HG03442 (cell line): Measurements from ENCODE around the gene TUT1.
"Not testable (repeated sequence)": the region's sequence is repeated elsewhere in the genome, so short reads cannot be mapped to it uniquely, and the experiment has no call there.

Experiments
- ATAC-seq: cut with Tn5 transposase; IDR thresholded peaks from one replicate; pipeline ENCODE4 v1.9.1; 2021; ENCODE audit warnings: mild to moderate bottlenecking, moderate library complexity; ENCODE audit not compliant: unreplicated experiment

The TUT1 gene

DNA sequence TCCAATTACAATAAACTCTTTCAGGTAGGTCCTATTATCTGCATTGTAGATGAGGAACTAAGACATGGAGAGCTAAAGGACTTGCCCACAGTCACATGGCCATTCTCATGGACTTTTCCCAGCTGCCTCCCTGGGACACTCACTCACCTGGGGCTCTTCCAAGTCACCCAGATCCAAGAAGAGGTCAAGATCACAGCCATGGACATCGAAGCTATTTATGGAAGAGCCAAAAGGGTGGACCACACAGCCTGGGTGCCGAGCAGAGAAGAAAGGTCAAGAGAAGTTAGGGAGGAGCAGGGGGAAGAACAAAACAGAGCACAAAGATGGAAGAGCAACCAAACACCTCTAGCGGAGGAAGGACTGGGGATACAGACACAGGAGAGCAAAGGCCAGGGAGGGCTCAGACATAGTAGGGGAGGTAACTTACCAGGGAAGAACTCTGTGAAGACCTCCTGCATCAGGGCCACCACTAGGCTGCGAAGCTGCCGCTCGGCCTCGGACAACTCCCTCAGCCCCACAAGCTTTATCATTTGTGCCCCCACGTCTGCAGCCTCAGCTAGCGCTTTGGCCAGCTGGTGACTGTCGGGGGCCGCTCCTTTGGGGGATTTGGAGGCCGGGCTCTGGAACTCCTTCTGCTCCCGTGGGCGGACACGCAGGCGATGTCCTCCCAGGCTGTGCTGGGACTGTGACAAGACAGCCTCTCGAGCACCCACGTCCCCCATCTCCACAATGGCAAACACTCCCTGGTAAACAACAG lies 10.2 kb downstream of the TUT1 start:
- no peak for ATAC-seq

GRCh38 chr11:62579252-62579651 lies 12.1 kb downstream of the TUT1 start:
- ATAC-seq: no peak

DNA sequence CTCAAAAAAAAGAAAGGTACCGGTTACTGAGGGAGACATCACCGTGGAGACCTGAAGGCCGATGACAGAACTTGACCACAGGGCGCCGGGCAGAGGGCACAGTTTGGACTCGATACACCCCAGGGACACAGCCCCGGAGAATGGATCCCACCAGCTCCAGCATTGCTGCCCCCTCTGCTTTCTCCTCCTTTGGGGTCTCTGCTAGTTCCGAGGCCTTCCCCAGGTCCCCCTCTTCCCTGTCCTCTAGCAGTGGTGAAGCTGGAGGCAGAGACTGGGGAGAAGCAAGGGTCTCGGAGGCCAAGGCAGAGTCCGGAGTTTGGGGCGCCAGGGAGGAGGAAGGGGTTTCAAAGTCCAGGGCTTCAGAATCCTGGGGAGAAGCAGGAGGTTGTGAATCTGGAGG lies 12.8 kb downstream of the TUT1 start:
- ATAC-seq: no peak

GRCh38 chr11:62577046-62577714 lies 14.1 kb downstream of the TUT1 start:
- ATAC-seq: no peak

DNA sequence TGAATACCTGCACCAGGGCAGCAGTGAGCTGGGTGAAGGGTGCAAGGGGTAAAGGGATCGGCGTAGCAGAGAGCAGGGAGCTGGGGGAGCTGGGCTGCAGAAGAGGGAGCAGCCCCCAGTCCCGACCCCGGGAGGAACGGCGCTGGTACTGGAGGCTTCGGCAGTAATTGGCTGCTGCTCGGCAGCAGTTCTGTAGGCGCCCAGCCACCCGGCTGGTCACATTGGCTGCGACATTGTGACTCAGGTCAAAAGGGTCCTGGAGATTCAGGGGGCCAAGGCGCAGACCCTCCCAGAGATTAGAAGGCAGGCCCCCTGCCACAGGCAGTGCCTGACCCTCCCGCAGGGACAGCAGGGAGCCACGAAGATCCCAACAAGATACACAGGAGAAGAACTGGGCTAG lies 15.5 kb downstream of the TUT1 start:
- no peak for ATAC-seq

DNA sequence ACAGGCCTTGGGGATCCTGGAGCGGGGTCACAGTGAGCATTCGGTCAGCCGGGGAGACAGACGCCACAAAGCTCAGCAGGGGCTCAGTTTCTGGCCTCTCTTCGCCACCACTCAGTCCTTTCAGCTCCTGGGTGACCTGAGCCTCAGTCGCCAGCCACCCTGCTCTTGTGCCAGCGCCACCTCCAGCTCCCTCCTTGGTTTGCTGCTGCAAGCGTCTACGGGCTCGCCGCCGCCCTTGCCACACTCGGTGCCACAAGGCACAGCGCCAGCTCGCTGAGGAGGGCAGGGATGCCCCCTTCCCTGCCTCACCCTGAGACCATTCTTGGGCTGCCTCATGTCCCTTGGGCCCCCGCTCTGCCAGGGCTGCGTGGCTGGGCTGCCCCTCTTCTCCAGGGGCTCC lies 16.2 kb downstream of the TUT1 start:
- ATAC-seq: no peak

DNA sequence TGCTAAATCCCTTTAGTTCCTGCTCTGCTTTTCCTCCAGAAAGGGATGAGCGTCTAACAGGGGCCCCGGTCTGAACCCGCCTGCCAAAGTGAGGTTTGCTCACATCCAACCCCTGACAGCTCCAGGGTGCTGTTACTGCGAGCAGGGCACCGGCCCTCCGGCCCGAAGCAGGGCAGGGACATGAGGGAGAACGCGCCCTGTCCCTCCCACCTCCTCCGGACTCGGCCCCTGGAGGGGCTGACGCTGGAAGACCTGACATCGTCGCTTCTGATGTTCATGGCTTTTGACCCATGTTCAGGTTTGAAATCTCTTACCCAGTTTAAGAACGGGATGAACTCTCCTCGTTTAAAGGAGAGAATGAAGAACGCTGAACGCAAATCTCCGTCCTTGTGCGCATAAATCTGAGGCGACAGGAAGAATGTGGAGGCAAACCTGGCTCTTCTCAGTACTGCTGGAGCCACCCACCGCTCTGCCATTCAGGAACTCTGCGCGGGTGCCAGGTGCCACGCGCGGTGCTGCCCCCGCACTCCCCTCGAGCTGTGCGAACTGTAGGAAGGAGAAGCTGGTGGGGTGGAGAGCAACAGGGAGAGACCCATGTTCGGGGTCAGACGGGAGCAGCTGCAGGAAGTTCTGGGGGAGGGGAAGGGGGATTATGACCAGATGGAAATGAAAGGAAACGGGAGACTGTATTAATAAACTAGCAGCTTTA lies 16.8 kb downstream of the TUT1 start:
- peak; percentile 10 for ATAC-seq

GRCh38 chr11:62573592-62574362 lies 17.5 kb downstream of the TUT1 start, which contains the start of gene EEF1G:
TSS of gene EEF1G (minus strand) at chr11:62573891. CDS start at chr11:62573842, 49 bp downstream.
- peak; percentile 85 for ATAC-seq

DNA sequence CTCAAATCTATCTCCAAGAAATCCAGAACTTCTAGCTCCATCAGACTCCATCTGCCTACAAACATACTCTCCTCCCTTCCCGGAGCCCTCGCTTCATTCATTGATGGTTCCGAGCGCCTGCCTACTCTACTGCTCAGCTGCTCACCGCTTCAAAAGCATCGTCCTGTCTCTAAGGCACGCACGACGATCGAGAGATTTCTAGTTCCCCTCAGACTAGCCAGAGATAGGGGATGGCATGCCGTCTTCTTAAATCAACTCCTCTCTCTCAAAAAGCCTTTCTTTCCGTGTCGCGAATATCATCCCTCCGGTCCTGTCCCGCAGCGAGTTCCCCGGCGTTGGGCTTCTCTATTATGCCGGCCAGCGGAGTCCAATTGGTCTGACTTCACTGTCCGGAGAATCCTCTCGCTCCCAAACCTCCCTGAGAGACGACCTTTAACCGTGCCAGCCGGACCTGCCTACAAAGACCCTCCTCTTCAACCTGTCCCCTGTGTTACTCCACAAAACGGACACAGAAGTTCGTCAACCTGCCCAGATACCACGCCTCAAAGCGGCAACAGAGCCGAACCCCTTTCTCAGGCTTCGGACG lies 18.2 kb downstream of the TUT1 start:
- no peak for ATAC-seq

GRCh38 chr11:62572431-62572830 lies 18.9 kb downstream of the TUT1 start:
- no peak for ATAC-seq

- ATAC-seq: not testable (repeated sequence)
Observed at GRCh38 chr11:62571493-62571892, 19.8 kb downstream of the TUT1 start.

GRCh38 chr11:62570903-62571302 lies 20.4 kb downstream of the TUT1 start:
- not testable (repeated sequence) for ATAC-seq

DNA sequence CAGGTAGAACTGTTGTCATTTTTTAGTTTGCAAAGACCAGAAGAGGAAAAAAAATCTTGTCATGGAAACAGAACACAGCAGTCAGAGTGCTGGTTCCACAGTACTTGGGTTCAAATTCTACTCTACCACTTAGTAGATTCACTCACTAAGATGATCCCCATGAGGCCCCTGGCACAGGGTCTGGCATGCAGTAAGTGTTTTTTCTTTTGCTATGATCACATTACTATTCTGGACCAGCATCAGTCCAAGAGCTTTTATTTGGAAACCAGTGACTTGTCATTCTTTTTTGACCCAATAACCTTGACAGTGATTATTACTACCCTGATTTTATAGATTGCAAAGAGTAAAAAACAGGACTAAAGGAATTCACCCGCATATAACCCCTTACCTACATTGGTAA lies 21.7 kb downstream of the TUT1 start:
- no peak for ATAC-seq

DNA sequence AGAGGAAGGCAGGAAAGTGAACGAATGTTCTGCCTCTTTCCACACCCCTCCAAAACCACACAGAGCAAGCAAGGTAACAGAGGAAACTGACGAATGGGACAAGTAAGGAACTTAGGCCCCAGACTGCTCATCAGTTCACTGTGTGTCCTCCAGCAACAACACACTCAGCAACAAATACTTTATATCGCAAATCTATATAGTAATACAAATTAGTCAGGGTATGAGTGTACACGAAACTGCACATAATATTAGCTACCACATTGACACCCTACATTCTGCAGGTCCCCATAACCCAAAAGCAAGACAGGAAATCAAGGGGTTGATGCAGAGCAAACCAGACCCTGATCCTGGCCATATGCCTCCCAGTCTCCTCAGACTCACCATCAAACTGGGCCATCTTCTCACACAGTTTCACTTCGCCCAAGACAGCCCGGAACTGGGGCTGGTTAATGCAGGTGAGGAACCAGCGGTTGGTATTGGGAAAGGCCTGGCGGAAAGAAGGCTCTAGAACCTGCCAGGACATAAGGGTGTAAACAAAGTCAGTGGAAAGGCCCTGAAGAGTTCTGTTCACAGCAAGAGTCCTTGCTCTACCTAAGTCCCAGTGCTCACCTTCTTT lies 24.2 kb downstream of the TUT1 start:
- no peak for ATAC-seq

- ATAC-seq: no peak
Observed at GRCh38 chr11:62566247-62566646, 25.1 kb downstream of the TUT1 start.

DNA sequence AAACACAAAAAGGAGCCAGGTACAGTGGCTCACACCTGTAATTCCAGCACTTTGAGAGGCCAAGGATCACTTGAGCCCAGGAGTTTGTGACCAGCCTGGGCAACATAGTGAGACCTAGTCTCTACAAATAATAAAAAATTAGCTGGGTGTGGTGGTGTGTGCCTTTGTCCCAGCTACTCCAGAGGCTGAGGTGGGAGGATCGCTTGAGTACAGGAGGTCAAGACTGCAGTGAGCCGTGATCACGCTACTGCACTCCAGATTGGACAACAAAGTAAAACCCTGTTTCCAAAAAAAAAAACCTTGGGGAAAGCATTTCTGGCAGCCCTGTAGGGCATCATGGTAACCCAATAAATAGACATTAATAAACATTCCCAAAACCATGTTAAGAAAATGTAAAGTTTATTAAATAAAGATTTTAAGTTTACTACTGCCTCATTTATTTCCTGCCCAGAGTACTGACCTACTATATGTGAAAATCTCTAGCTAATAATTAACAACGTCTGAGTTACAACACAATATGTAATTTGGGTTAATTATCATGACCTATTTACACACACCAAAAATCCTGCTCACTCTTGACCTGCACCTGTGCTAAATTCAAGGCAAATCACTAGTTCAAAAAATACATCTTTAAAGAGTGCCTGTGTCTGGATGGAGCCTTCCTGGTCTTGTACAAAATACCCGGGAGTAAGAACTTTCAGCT lies 26.1 kb downstream of the TUT1 start:
- ATAC-seq: no peak

DNA sequence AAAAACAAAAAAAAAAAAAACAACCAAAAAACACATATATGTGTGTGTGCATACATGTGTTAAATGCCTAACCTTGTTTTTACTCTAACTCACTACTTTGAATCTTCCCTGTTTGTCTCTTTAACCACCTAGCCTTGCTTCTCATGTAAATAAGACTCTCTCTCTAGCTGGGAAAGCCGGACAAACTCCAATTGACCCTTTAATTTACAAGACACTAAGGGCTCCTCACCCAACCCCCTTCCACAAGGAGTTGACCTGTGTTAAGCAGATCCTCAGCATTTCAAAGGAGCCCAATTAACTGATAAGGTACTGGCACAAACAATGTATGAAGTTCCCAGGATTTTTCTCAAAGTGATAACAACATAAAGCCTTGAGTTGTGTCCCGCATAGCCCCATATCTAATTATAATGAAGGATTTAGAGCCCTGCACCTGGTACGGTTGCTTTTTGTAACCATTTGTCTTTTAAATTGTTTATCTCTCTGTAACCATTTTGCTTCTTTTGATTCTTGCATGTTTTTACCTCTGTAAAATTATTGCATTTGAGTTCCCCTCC lies 29.6 kb downstream of the TUT1 start:
- not testable (repeated sequence) for ATAC-seq

- ATAC-seq: no peak
Observed at GRCh38 chr11:62560566-62561103, 30.7 kb downstream of the TUT1 start.

DNA sequence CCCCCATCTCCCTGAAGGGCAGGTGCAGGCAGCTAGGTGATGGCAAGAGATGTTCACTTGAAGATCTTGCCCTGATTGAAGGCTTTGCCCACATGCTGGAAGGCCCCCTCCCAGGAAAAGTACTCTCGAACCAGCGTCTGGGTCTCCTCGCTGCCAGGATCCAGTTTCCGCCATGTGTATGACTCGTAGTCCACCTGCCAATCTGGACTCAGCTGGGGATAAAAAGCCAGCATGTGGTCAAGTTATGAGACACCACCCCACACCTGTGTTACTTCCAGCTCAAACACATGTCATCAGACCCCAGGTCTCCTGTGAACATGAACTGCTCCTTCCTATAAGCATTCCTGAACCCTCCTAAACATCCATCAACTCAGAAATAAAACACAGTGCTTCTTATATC lies 31.7 kb downstream of the TUT1 start:
- ATAC-seq: not testable (repeated sequence)
